Transverse colon (tissue), 4 donors: ENCODE results near the gene SOX11.

Source experiments
- POLR2A ChIP-seq: fragments of 450-650 bp; IDR thresholded peaks from one replicate; pipeline ENCODE4 v1.6.1; 2016; ENCODE audit warnings: antibody characterized with exemption, mild to moderate bottlenecking, moderate library complexity
- POLR2AphosphoS5 ChIP-seq, 3 donors: sonication (generic); formaldehyde crosslinking; IDR thresholded peaks; one replicate each; pipeline ENCODE4 v1.6.1; 2016; ENCODE audit warnings: antibody characterized with exemption in 3 of 3
- TF ChIP-seq, protein P1 (sequence below), 5 experiments: fragments of 200-600 bp in 3 of 5; fragments of 450-650 bp in 2 of 5; sonication (generic) in 3 of 5; IDR thresholded peaks; 1 replicate in 2 of 5; 2 replicates in 3 of 5; pipeline ENCODE4 v1.5.1; 2016 to 2017; ENCODE audit warnings: antibody characterized with exemption in 5 of 5, inconsistent platforms in 3 of 5, mild to moderate bottlenecking in 2 of 5, moderate library complexity in 1 of 5

DNA sequence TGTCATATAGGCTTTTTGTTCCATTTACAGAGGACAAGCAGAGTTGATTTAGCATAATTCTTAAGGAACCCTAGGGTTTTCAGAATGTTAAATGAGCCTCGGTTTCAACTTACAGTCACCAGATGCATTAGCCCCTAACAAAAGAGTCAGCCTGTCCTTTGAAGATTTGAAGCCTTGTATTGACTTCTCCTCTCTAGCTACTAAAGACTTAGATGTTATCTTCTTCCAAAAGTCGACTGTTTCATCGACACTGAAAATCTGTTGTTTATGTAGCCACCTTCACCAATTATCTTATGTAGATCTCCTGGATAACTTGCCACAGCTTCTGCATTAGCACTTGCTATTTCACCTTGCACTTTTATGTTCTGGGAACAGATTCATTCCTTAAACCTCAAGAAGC, 31.6 kb upstream of the SOX11 start:
- TF ChIP-seq, protein P1, sequence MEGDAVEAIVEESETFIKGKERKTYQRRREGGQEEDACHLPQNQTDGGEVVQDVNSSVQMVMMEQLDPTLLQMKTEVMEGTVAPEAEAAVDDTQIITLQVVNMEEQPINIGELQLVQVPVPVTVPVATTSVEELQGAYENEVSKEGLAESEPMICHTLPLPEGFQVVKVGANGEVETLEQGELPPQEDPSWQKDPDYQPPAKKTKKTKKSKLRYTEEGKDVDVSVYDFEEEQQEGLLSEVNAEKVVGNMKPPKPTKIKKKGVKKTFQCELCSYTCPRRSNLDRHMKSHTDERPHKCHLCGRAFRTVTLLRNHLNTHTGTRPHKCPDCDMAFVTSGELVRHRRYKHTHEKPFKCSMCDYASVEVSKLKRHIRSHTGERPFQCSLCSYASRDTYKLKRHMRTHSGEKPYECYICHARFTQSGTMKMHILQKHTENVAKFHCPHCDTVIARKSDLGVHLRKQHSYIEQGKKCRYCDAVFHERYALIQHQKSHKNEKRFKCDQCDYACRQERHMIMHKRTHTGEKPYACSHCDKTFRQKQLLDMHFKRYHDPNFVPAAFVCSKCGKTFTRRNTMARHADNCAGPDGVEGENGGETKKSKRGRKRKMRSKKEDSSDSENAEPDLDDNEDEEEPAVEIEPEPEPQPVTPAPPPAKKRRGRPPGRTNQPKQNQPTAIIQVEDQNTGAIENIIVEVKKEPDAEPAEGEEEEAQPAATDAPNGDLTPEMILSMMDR (IDR thresholded peaks at IDR 0.05) = no peak
- TF ChIP-seq POLR2A (no peak), POLR2AphosphoS5 (IDR thresholded peaks at IDR 0.05) (no peak)
